ENCODE data around the gene TMEM186.
"Not testable (repeated sequence)": the region's sequence is repeated elsewhere in the genome, so short reads cannot be mapped to it uniquely, and the experiment has no call there.

TMEM186 gene

DNA sequence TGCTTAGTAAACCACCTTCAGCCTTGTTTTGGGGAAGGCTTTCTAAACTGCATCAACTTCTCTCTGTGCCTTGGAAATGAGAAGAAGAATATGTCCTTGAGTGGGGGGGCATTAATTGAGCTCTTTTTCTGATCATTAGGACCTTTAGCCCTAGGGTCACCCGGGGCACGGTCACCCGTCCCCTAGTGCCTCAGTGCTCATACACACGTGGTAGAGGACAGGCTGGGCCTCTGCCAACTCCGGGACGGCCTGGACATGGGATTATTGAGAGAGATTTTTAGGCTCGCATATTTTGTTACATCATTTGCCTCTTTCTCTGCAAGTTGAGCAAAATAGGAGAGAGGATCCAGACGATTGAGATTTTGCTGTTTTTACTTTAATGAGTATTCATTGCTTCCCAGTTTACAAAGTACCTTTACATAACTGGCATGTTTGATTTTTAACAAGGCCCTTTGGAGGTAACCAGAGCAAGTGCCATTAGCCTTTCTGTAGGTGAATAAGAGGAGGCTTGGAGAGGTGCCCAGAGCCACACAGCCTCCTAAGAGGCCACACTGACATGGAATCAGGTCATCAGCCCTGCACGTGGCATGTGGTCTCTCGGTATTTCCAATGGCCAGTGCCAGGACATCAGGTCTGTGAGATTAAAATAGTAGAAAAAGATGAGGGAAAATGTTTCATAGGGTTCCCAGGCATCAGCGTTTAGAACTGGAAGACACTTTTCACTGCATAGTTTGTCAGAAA, 11.3 kb upstream of the TMEM186 start:
- DNase-seq: no peak

DNA sequence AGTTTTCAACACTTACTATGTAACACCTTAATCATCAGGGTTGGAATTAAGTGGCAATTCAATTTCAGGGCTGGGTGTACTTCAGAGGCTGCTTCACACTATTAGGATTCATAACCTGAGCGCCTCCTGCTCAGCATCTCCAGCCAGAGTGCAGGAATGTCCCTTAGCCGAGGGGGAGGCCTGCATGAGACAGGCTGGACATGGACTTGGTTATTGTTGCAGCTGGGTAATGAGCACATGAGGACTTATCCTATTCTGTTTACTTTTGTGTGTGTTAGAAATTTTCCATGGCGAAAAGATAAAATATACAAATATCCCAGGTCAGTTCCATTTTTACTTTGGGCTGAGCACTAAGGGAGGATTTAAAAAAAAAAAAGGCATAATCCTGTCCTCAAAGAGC, 10.6 kb upstream of the TMEM186 start:
- no peak for DNase-seq

DNA sequence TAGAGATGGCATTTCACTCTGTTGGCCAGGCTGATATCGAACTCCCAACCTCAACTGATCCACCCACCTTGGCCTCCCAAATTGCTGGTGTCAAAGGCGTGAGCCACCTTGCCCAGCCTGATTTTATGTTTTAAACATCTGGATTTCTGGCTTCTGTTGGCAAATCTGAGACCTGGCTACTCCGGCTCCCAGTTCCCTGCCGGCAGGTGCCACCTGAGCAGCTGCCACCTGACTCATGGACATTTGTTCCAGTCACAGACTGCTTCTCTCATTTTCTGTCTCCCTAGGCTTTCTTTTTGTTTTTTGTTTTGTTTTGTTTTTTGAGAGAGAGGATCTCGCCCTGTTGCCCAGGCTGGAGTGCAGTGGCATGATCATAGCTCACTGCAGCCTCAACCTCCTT, 9.8 kb upstream of the TMEM186 start:
- no peak for DNase-seq

DNA sequence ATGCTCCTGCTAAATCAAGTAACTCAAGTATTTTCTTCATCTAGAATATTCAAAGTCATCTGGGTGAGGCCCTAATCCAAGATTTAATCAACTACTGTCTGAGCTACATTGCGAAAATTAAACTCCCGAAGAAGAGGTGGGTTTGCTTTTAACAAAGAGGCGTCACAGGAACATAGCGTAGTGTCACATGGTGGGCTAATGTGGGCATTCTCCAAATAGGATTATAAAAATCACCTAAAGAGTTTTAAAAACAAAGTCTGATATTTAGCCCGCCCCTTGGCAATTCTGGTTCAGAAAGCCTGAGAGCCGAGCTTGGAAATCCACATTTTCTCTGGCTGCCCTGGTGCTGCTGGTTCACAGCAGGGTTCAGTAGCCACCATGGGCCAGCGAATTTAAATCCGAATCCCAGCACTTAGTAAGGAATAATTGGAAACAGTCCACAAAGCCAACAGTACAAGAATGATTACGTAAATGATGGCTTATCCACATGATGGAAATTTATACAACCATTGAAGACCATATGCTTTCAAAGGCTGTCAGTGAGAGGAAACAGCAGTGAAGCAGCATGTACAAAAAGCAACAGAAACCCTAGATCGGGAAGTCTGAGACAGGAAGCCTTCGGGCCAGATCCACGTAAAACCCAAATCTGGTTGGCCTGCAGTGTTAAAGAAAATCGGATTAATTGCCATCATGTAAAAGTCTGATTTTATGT, 9.0 kb upstream of the TMEM186 start:
- no peak for DNase-seq

DNA sequence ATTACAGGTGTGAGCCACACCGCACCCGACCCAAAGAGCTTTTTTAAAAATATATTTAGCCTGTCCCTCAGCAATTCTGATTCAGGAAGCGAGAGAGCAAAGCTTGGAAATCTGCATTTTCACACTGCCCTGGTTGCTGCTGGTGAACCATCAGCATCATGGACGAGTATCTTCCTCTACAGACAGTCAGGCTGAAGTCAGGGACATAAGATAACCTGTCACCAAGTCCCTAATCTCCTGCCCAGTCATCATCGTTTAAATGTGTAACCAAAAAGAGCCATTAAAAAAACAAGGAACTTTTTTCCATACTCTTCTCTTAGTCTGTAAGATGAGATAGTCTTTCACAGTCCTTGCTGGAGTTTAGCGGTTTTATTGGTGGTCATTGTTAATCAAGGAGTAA, 6.9 kb upstream of the TMEM186 start:
- DNase-seq: no peak

DNA sequence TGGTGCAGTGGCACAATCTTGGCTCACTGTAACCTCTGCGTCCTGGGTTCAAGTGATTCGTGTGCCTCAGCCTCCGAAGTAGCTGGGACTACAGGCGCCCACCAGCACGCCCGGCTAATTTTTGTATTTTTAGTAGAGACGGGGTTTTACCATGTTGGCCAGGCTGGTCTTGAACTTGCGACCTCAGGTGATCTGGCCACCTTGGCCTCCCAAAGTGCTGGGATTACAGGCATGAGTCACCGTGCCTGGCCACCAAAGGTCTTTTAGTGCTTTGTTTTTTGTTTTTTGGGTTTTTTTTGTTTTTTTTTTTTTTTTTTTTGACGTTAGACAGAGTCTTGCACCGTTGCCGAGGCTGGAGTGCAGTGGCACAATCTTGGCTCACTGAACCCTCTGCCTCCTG, 6.3 kb upstream of the TMEM186 start:
- not testable (repeated sequence) for DNase-seq

DNA sequence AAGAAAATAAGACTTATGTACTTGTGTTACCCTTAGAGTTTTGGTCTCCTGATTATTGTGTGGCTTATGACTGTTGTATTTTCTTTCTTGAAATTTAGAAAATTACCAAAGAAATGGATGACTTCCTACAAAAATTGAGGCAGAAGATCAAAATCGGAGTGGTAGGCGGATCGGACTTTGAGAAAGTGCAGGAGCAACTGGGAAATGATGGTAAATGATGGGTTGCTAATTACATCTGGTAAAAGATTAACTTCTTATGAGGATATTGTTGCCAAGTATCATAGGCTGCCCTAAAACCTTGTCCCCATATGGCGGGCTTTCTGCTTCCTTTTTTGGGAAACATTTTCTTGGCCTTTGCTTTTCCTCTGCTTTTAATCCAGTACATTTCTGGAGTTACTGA, 4.3 kb upstream of the TMEM186 start:
- no peak for DNase-seq

DNA sequence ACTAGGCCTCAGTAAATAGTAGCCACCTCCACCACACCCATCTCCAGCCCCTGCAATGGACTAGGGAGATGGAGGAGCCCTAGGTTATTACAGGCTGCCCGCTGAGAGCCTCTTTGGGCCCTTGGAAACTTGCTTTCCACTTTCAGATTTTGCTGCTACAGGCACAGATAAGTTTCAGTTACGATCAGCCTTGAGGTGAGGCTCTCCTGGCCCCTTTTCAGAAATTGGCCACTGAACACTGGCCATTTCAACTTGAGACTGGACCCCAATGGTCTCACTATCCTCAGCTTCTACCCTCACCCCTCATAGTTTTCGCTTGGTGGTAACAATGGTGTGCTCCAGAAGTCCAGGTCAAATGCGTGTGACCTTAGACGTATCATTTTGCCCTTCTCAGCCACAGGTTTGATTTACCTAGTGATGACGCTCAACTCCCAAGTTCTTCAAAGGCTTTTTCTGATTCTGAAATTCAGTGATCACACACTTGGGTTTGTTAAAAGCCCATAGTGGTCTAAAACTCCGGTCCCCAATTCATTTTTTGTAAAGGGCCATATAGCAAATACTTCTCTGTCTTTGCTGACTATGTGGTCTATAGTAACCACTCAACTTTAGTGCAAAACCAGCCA, 1.2 kb upstream of the TMEM186 start:
- no peak for DNase-seq

DNA sequence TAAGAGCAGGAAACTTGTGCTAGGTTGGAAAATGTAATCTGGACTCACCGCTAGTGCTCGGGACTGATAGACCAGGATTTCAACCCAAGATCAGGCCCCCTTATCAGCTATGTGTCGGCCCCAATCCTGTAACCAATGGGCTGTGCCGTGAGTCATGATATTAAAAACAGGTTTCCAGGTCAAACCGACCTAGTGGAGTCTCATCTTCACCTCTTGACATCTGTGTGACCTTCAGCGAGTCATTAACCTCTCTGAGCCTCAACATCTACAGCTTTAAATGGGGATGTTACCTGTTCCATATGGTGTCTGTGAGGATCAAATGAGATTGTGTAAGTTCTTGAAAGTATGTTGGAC, 712 bp upstream of the TMEM186 start:
- no peak for DNase-seq

DNA sequence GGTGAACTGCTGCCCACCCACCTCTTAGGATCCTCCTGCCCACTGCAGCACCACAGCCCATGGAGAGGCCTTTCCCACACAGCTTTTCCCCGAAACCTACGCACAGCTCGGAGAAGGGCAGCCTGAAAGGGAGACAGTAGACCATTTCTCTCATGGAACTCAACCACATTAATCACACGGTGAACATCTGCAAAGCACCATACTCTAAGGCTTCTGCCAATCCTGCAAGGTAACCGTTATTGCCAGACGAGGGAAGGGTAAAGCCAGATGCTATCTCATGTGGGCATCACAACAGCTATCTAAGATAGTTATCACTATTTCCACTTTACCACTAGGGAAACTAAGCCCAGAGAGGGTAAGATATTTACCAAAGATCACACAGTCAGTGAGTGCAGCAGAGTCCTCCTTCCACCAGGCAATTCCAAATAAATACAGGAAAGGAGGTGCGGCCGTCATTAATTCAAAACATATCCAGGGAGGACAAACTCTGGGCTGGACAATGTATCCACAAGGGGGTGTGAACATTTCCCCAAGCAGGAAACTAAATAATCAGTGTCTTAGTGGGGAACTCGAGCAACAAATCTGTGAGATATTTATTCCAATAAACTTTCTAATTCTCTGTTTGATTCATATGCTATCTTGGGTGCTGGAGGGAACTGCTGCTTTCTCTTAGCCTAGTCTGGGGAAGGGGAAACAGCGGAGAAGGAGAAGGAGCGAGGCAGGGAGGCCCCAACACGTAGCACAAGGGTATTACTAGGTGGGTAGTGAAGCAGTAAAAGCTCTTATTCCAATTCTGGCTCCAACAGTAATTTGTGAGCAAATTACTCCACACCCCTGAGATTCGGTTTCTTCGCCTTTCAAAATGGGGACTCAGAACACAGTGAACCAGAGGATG, 723 bp downstream of the TMEM186 start:
- no peak for DNase-seq

DNA sequence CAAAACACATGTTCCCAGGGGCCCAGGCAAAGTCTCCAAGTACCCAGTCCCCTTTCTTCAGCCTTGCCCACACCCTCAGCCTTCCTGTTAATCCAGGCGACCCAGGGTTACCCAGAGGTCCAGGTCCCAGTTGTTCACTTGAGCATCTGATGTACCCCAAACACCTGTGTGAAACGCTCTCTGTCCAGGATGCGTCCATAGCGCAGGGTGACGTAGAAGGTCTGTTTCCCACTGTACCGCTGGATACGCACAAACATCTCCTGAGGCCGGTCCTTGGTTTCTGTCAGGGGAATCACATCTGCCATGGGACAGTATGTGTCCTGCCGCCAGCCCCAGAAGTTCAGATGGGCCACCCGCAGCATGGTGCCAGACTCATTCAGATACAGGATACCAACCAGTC, 1.6 kb downstream of the TMEM186 start:
- no peak for DNase-seq

DNA sequence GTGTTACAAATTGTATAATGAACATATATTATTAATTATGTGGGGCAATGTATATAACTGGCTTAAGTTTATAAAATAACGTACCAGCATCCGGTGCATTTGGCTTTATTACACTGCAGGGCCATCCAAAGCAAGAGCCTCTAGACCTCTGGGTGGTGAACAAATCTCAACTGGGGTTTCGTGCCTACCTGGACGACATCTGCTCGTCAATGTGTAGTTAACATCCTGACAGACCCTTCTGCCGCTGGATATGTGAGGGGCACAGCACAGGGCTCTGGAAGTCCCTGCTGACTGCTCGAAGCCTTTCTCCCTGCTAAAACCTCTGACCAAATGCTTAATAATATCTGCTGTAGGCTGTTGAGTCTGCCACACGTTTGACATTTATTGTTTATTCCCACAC, 2.3 kb downstream of the TMEM186 start:
- DNase-seq: no peak

DNA sequence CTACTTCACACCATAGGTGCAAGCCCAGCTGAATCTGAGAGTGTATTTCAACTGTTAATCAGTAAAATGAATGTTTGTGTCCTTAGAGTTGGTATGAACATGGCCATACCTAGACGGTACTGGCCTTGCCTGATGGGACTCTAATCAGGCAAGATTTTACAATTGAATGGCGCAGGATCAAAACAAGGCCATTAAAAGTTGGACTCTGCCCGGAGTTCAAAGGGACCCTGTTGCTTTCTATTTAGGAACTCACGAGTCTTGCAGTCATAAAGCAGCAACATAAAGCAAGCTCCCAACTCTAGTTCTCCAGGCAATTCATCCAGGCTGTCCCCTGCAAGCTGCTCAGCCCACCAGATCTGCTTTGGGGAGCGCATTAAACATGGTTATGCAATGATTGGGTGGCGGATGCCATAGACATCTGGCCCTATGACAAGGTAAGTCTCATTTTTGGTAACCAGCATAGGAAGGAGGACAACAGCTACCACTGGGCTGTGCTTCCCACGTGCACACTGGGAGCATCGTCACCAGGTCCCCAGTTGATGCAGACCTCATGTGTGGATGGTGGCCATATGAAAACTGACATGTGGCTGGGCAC, 8.8 kb downstream of the TMEM186 start:
- DNase-seq: no peak

DNA sequence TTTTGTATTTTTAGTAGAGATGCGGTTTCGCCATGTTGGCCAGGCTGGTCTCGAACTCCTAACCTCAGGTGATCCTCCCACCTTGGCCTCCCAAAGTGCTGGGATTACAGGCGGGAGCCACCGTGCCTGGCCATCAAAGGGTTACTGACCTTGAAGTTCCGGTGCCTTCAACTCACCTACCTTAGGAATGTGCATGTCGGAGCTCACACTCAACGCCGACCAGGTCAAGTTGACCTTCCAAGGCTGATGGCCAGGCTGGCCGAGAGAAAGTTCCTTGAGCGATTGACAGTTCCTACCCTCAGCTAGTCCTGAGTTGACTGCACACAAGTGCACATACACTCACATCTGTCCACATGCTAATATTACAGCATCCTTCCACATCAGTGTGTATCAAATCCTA, 11.1 kb downstream of the TMEM186 start:
- not testable (repeated sequence) for DNase-seq

DNA sequence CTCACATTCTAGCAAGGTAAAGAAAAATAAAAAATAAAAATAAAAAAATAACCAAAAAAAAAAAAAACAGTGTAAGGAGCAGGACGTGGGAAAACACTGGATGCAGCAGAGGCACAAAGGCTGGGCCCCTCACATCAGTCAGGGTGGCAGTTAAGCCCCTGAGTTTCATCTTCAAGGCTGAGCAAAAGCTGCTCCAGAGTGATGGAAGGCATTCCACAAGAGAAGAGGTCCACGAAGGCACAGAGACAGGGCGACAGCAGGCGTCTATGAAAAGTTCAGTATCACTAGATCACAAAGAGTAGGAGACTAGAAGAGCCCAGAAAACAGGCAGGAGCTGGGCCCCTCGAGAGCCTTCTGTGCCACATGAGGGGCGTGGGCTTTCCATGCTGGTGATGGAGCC, 12.0 kb downstream of the TMEM186 start:
- DNase-seq: no peak

DNA sequence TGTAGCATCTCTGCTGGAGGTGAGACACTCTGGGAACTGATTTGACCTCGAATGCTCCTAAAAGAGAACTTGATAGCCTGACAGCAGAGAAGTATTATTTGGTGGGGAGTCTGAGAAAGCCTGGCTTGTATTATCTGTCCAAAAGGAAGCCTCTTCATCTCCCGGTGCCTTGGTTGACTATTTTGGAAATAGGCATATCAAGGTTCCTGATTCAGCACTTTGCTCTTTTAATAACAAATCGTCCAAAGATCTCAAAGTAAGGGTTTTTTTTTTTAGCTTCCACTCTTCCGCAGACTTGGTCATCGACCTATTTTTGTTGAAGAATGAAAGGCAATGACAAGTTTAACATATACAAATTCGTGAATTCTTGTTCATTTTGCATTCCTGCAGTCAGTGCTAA, 14.8 kb downstream of the TMEM186 start:
- DNase-seq: no peak

DNA sequence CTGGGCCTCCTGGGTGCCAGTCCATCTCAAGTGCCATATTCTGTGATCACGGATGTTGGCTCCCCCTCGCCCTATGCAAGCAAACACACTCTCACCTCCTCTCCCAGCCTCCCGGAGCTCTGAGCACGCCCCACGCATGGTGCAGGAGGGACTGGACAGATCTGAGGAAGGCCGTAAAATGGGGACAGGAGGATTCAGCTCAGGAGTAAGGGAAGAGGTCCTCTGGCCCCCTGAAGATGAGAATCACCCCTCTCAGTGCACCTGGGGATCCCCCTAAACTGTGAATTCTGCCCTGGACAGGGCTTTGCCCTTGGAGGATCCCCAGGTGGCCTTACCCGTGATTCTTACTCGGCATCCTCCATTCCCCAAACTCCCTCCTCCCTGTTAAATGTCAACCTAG, 15.6 kb downstream of the TMEM186 start:
- no peak for DNase-seq

DNA sequence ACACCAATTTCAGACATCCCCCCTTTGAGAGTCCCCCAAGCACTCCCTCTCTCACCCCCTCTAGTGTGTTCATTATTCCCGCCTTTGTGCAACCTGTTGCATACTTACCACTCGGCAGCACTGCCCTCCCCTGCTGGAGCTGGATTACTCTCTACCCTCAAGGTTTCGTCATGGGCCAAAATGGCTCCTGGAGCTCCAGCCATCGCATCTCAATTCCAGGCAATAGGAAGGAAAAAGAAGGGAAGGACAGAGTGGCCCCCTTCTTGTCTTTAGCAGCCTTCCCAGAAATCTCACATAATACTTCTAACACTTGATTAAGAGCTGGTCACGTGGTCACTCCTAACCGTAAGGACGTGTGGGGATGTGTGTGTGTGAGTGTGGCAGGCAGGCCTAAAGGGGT, 20.2 kb downstream of the TMEM186 start:
- DNase-seq: no peak

DNA sequence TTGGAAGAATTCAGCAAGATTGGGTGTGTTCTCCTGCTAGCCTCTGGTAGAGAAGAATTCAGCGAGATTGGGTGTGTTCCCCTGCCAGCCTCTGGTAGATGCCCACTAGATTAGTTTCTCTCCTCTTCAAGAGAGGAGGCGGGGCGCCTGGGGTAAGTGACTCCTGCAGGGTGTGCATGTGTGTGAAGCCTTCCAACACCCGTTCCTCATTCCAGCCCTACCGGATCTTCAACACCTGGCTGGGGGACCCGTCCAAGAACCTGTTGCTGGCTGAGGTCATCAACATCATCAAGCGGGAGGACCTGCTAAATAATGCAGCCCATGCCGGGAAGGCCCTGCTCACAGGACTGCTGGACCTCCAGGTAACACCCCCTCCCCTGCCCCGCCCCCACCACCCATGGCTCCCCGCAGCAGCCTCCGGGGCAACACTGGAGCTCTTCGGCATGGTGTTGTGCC, 21.3 kb downstream of the TMEM186 start:
- DNase-seq: no peak

DNA sequence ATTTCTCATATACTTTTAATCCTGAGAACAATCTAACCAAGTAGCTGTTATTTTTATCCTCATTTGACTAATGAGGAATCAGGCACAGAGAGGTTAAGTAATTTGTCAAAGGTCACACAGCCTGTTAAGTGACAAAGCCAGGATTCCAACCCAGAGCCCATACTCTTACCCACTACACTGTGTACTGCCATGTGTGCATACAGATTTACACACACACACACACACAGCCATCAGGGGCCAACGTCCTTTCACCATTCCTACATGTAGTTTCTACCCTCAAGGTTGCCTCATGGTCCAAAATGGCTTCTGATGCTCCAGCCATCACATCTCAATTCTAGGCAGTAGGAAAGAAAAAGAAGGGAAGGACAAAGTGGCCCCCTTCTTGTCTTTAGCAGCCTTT, 22.1 kb downstream of the TMEM186 start:
- no peak for DNase-seq

DNA sequence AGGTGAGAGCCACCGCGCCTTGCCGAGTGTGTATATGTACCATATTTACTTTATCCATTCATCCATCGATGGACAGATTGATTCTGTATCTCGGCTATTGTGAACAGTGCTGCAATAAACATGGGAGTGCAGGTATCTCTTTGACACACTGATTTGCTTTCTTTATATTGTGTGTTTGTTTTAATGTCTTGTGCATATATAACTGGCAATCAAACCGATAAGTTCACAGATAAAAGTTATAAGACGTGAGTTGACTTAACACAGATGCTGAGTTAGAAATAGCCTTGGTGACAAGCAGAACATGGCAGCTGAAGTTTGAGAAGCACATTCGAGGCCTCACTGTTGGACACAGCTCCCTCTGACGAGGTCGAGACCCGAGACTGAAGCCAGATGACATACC, 23.2 kb downstream of the TMEM186 start:
- DNase-seq: no peak

DNA sequence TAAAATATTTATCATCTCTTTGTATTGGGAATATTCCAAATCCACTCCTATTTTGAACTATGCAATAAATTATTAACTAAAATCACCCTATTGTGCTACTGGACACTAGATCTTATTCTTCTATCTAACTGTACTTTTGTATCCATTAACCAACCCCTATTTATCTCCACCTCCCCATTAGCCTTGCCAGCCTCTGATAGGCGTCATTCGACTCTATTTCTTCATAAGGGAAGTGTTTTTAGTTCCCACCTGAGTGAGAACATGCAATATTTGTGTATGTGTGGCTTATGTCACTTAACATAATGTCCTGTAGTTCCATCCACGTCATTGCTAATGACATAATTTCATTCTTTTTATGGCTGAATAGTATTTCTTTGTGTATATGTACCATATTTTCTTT, 23.9 kb downstream of the TMEM186 start:
- DNase-seq: no peak

DNA sequence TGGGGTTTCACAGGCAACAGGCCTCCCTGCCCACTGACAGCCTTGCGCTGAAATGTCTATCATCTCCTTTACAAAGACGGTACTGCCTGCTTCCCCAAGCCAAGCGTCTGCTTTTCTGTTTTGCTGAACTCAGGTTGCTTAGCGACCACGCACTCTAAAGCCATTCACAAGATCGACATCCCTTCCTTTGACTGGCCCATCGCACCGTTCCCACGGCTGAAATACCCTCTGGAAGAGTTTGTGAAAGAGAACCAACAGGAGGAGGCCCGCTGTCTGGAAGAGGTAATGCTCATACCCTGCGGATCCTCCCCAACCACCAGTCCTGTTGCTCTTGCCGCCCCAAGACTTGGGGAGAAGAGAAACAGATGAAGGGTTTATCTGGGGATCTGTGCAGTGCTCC, 28.7 kb downstream of the TMEM186 start:
- DNase-seq: no peak
